Inflammatory macrophage treated with lipopolysaccharide for 4 hours (primary cell): ENCODE measurements around the gene DVL2.
A peak's percentile ranks its signal among the peaks of the same experiment; 100 is the strongest.

Experiments used
- DNase-seq: peaks from one replicate; pipeline ENCODE4 v3.0.0-alpha.2; 2020

The DVL2 gene

DNA sequence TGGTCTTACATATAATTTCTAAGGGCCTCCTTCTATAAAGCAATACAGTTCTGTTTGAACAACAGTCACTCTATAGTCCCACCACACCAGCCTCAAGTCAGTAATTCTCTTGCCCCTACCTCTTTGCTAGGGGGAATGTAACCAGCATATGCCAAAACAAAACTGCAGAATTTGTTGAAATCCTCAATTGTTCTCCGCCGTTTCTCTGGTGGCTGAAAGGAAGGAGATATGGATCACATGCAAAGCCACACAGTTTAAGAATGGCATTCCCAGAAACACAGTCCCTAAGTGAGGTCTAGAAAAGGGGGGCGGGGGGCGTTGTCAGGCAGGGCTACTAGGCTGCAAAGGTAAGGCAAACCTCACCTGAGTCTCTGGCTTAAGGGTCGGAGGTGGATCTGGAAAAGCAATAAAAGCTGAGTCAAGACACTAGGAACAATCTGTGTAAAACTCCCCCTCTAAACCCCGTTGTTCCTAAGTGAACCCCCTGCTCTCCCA, 3.0 kb upstream of the DVL2 start:
- DNase-seq, result no peak

DNA sequence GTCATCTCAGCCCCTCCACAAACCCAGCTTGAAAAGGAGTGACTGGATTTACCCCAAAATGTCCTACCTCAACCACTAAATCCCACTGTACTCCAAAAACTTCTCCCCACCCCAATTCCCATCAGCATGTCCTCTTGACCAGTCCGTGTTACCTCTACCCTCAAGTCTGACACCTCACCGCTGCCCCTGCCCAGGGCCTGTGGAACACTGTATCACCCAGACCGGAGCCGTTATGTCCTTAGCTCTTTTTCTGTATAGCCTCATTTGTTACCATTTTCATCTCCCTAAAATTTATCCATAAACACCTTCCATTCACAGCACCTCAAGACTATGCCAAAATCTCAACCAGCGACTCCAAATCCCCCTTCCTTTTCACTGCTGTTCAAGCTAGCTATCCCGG, 2.5 kb upstream of the DVL2 start:
- DNase-seq, result no peak

- DNase-seq, result peak; percentile 45
Measured at GRCh38 chr17:7235693-7236665, 1.7 kb upstream of the DVL2 start.

- no peak for DNase-seq
Measured at GRCh38 chr17:7233701-7234082, 625 bp downstream of the DVL2 start.

DNA sequence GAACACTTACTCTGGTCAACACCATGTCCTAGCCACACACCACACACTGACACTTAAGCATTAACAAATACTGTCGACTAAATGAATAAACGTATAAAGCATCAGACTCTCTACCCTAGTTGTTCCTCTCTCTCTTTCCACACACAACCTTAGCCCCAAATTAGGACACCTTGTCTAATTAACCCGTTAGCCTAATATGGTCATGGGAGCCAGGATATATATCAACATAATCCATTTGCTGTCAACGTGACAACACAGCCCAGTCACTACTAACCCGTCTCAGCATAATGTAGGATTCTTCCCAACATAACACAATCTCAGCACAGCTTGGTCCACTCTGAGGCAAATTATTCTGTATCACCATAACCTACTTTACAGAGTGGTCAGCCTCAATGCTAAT, 2.2 kb downstream of the DVL2 start:
- DNase-seq, result no peak

DNA sequence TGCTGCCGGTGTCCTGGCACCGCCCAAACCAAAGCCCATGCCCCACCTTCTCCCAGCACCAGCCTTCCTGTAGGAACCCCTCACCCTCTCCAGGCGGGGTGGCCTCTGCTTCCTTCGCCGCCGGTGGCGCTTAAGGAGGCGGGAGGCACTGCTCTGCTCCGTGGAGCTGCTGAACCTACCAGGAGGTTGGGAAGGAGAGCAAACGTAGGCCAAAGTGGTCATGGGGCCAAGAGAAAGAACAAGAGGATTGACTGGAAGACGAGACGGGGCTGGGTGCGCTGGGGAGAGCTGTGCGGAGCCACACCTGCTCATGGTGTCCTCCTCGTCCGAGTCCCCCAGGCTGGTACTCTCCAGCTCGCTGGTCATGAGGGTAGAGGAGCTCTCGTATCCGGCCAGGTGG, 4.8 kb downstream of the DVL2 start:
- DNase-seq, result no peak

DNA sequence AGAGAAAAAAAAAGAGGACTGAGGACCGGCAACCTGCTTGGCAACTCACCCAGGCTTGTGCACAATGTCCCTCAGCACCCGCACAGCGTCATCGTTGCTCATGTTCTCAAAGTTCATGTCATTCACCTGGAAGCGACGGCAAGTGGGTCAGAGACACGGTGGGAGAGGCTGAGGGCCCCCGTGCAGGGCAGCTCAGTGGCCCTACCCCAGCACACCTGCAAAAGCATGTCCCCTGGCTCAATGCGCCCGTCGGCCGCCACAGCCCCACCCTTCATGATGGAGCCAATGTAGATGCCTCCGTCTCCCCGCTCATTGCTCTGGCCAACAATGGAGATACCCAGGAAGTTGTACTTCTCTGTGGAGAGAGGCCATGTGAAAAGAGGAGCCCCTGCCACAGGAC, 5.4 kb downstream of the DVL2 start:
- no peak for DNase-seq

DNA sequence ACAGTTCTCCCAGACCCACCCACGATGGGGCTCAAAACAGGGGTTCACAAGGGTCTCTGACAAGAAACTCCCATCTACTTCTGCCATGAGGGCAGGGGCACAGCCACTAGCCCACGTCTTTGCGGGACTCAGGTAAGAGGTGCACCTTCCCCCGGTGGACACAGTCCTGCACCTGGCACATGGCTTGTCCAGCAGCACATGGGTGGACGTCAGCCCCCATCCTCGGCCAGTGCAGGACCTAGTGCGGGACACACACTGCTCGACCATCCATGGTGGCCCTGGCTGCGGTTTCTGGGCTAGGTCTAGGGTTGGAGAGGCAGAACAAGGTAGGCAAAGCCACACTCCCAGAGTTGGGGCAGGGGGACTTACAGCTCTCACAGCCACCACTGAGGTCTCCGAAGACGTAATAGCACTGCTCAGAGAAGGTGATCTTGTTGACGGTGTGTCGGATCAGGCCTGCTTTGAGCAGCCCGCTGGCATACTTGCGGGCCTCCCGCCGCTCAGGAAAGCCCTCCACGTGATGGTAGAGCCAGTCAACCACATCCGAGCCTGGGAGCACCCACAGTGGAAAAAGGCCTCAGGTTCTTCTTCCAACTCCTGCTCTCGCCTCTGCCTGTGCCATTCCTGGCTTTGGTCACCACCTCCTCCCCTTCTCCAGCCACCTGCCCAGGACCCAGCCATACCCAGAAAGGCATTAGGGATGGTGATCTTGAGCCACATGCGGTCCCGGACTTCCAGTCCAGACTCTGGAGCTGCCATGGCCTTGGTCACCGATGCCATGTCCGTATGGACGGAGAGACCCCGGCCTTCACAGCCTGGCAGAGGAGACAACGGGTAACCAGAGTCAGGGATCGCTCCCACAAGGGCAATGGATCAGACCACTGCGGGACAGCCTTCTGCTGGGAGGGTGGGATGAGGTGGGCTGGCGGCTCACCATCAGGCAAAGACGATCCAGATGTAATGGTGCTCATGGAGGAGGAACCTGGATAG, 7.3 kb downstream of the DVL2 start:
- DNase-seq, result no peak

DNA sequence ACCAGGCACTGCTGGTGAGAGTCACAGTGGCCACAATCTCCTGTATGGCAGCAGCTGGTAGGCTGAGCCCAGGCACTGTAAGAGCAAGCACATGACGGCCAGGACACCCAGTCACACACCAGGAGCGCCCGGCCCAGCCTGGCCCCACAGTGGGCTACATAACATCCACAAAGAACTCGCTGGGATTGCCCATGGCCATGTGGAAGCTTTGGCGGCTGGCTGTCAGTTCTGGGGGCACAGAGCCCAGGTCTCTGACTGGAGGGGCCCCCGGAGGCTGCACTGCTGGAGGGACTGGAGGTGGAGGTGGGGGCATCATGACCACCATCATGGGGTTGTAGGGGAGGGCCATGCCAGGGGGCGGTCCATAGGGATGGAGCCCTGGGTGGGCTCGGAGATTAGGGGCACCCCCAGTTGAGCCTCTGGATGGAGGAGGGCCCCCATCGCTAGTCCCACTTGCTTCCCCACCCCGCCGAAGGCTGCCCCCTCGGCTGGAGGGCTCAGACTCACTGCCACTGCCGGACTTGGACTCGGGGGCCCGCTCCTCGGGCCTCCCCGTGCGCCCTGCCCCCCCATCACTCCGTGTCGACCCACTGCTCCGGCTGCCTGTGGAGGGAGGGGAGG, 8.5 kb downstream of the DVL2 start:
- no peak for DNase-seq

DNA sequence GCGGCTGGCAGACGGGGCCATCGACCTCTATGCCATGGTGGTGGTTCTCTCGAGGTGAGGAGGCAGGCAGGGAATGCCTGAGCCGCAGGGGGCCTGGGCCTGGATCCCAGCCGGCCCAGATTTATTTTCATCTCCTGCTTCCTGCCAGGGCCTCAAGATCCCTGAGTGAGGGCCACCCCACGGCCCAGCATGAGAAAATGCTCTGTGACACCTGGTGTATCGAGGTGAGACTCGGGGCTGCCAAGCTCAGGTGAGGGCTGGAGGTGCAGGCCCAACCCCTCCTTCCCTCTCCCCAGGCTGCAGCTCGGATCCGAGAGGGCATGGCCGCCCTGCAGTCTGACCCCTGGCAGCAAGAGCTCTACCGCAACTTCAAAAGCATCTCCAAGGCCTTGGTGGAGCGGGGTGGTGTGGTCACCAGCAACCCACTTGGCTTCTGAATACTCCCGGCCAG, 9.6 kb downstream of the DVL2 start:
- no peak for DNase-seq

- no peak for DNase-seq
Measured at GRCh38 chr17:7224110-7224509, 10.2 kb downstream of the DVL2 start.

GRCh38 chr17:7223375-7223774, 10.9 kb downstream of the DVL2 start:
- DNase-seq, result no peak

GRCh38 chr17:7222972-7223292, 11.4 kb downstream of the DVL2 start:
- DNase-seq, result no peak

DNA sequence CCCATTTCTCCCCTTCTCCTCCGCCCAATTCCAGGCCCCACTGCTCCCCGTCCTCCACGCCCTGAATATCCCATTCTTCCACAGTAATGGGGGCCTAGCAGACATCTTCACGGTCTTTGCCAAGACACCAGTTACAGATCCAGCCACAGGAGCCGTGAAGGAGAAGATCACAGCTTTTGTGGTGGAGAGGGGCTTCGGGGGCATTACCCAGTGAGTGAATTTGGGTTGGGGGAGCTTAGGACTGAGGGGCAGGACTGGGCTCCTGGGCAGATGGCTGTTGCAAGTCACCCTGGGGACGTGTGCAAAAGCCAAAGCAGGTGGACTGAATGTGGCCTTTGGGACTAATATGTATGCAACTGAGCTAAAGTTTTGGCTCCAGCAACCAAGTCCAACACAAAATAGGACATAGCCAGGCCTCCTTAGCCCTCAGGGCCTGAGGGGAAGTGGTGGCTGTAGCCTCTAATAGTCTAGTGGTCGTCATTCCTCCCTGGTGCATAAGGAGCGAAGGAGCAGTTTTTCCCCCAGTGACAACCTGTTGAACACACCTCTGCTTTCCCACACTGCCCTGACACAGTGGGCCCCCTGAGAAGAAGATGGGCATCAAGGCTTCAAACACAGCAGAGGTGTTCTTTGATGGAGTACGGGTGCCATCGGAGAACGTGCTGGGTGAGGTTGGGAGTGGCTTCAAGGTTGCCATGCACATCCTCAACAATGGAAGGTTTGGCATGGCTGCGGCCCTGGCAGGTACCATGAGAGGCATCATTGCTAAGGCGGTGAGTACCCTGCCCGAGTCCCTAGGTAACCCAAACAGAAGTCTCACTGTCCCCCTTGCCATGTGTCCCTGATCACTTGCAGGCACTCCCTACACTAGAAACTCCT, 12.0 kb downstream of the DVL2 start:
- DNase-seq, result no peak

DNA sequence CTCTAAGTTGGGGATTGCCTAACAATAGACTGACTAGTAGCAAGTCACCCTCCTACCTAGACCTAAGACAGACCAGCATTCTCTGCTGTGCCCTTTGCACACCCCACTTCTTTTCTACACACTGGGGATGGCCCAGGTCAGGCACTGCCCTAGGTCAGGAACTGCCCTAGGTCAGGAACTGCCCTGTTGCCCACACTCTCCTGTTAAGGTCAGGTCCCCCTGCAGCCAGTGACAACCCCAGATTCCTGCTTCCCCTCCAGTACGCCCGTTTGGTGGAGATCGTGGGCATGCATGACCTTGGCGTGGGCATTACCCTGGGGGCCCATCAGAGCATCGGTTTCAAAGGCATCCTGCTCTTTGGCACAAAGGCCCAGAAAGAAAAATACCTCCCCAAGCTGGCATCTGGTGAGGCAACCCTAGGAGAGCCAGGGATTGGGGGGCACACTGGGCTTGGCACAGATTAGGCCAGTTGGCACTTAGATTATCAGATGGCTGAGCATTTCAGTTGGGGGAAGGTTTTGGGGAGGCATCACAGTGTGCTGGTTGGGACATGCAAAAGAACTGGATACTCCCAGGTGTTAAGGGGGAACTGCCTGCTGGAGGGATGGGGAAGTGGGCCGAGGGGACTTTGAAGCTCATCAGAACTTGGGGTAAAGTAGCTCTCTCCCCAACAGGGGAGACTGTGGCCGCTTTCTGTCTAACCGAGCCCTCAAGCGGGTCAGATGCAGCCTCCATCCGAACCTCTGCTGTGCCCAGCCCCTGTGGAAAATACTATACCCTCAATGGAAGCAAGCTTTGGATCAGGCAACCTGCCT, 12.8 kb downstream of the DVL2 start:
- no peak for DNase-seq

GRCh38 chr17:7220593-7221277, 13.6 kb downstream of the DVL2 start:
- peak; percentile 67 for DNase-seq

DNA sequence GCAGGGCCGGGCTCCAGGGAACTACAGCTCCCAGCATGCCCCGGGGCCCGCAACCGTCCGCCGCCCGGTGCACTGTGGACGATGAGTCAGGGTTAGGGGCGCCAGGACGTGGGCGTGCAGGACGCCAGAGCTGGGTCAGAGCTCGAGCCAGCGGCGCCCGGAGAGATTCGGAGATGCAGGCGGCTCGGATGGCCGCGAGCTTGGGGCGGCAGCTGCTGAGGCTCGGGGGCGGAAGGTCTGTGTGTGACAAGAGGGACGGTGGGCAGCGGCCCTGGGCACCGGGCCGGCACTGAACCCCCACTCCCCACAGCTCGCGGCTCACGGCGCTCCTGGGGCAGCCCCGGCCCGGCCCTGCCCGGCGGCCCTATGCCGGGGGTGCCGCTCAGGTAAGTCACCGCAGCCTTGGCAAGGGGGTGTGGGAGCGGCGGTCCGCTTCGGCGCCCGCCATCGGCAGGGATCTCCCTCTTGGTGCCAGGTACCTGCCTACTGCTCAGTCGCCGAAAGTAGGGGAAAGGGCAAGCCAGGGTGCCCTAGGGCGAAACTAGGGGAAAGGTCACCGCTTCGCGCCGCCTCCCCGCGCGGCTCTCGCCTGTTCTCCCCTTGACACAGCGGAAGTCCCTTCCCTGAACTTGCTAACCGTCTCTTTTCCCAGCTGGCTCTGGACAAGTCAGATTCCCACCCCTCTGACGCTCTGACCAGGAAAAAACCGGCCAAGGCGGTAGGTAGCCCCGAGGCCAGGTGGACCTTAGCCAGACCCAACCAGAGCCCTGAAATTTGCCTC, 14.3 kb downstream of the DVL2 start, which contains the start of the genes ACADVL and DLG4:
ACADVL (plus strand) TSS at position 127 of the 781 bp plus-strand sequence; CDS start at position 174, 47 bp downstream.
DLG4 (minus strand) TSS at position 25 of the 781 bp plus-strand sequence.
- peak; percentile 86 for DNase-seq

GRCh38 chr17:7219229-7219811, 15.0 kb downstream of the DVL2 start:
- DNase-seq, result no peak

- no peak for DNase-seq
Measured at GRCh38 chr17:7218758-7219157, 15.6 kb downstream of the DVL2 start.
